ENCODE measurements around the gene PHF21A. TPM values are rescaled to one million over a fixed set of nuclear protein-coding genes. Genes with fewer than 3 reads are reported as not detected.

Gene PHF21A
- total and polyA plus RNA-seq, 2 of the 8 experiments (the other 6 are each of a cell fraction or from before 2014, with no cell fraction given): 17.6 to 40.3 TPM

DNA sequence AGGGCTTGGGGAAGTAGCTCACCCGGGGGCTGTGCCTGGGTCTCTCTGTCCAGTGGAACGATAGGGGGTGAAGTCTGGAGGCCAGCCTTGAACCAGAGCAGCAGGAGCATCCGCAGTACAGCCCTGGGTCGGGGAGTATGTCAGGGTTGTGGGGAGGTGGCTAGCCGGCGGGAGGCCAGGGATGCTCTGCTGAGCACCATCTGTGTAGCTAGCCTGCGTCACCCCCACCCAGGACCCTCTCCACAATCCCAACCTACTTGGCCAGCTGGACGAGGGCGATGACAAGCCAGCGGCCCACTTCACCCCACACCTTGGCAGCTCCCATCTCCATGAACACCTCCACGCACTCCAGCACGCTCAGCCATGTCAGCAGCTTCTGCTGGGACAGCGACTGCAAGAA is 205.8 kb downstream of the PHF21A start:
- H3K56ac ChIP-seq (replicated peaks; ENCODE audit: insufficient read length, low read depth, low read length): no peak overlapping the region
- H3K4me2 ChIP-seq (ENCODE audit: insufficient read depth in 1 of 2, low read depth in 2 of 2, low read length in 2 of 2): no peak overlapping the region
- no peak overlapping the region for H3K18ac ChIP-seq (ENCODE audit: extremely low read depth, low read length)
- no peak overlapping the region for H4K91ac ChIP-seq (replicated peaks; ENCODE audit: insufficient read length, low read length)
- peaks cover 3 to 17% (median 8%) of the 10 kb centered on the region in 4 experiments for H3K4me1 ChIP-seq (replicated peaks in 1 of 4; ENCODE audit: control insufficient read depth in 3 of 4, insufficient read depth in 4 of 4, low read length in 3 of 4)
- H3K4ac ChIP-seq (replicated peaks; ENCODE audit: insufficient read length, low read depth, low read length): no peak overlapping the region
- POLR2A ChIA-PET (ENCODE audit: partially characterized antibody): interaction anchor here (0.7 to 5.4 kb wide), 7 partner anchors 9 to 80 kb away, joined by 3 to 36 read pairs (median 5); partner anchors contain the start of gene FREY1
- peaks cover 4 to 20% of the 10 kb centered on the region in 2 experiments for H4K20me1 ChIP-seq (replicated peaks in 1 of 2; ENCODE audit: control insufficient read depth in 1 of 2, insufficient read depth in 2 of 2, low read length in 2 of 2)
- peaks cover 8% of the 10 kb centered on the region; the same call in 1 of the 2 replicates for H3K79me1 ChIP-seq (ENCODE audit: low read depth, low read length)
- H4K5ac ChIP-seq (ENCODE audit: insufficient read length, low read depth, low read length): no peak overlapping the region
- H2BK120ac ChIP-seq (replicated peaks; ENCODE audit: low read depth, low read length): no peak overlapping the region
- H2BK5ac ChIP-seq (ENCODE audit: low read depth, low read length): no peak overlapping the region
- H3K27ac ChIP-seq (ENCODE audit: low read depth, low read length): no peak overlapping the region
- H2BK12ac ChIP-seq (ENCODE audit: low read depth, low read length): no peak overlapping the region
- 87% methylated on average over 13 of the region's 13 CpGs; no CpG with 5 or more reads in 1 of the 2 experiments for WGBS, 2 experiments (ENCODE audit: extremely low coverage in 1 of 2, insufficient coverage in 1 of 2, insufficient read length in 1 of 2, insufficient replicate concordance in 2 of 2, low coverage in 1 of 2, low lambda C conversion rate in 2 of 2, missing lambda C conversion rate in 1 of 2)
- H3K14ac ChIP-seq (ENCODE audit: insufficient read length): no peak overlapping the region
- H3K9ac ChIP-seq (replicated peaks in 1 of 4; ENCODE audit: extremely low read depth in 1 of 4, low read depth in 3 of 4, low read length in 3 of 4): no peak overlapping the region
- peaks cover 10% of the 10 kb centered on the region for H3K23me2 ChIP-seq (ENCODE audit: low read depth, low read length)
- H2AK5ac ChIP-seq (ENCODE audit: low read depth, low read length): no peak overlapping the region
- H3K9me3 ChIP-seq (ENCODE audit: insufficient read depth in 2 of 2, low read depth in 1 of 2, low read length in 1 of 2): no peaks in the 10 kb centered on the region
- no peak overlapping the region for H2BK20ac ChIP-seq (ENCODE audit: low read length)
- H3K36me3 ChIP-seq (ENCODE audit: control insufficient read depth in 2 of 4, insufficient read depth in 4 of 4, low read length in 3 of 4): peaks cover 3 to 21% (median 15%) of the 10 kb centered on the region in 4 experiments; a peak in 7 of 8 replicates
- no peak overlapping the region for H2BK15ac ChIP-seq (ENCODE audit: low read length)
- no peak overlapping the region for H2AFZ ChIP-seq (ENCODE audit: low read length)
- H4K8ac ChIP-seq (ENCODE audit: extremely low read depth, insufficient read depth, low read length): no peak overlapping the region
- H3K79me2 ChIP-seq (ENCODE audit: control insufficient read depth in 1 of 2, insufficient read depth in 2 of 2, low read length in 2 of 2): peaks cover 0 to 6% of the 10 kb centered on the region in 2 experiments; a peak in 1 of 4 replicates
- no peak overlapping the region for H3K4me3 ChIP-seq (ENCODE audit: extremely low read depth in 1 of 4, insufficient read depth in 2 of 4, low read depth in 3 of 4, low read length in 4 of 4)
- H3K23ac ChIP-seq (ENCODE audit: insufficient read length): no peak overlapping the region
- CTCF ChIA-PET (ENCODE audit: partially characterized antibody): interaction anchor here (2.3 to 4.7 kb wide), 3 partner anchors 42 to 72 kb away, joined by 5 to 33 read pairs (median 14); no protein-coding TSS in a partner anchor
- FAIRE-seq: no peak
- H3K27me3 ChIP-seq (replicated peaks in 1 of 4; ENCODE audit: control insufficient read depth in 3 of 4, extremely low read depth in 1 of 4, insufficient read depth in 3 of 4, low read length in 3 of 4): no peaks in the 10 kb centered on the region
- DNase-seq (ENCODE audit: low read depth in 1 of 2, low spot score in 2 of 2): no peak
- TF ChIP-seq, protein P1, sequence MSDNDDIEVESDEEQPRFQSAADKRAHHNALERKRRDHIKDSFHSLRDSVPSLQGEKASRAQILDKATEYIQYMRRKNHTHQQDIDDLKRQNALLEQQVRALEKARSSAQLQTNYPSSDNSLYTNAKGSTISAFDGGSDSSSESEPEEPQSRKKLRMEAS (IDR thresholded peaks at IDR 0.05): no peak
- TF ChIP-seq, protein P2, sequence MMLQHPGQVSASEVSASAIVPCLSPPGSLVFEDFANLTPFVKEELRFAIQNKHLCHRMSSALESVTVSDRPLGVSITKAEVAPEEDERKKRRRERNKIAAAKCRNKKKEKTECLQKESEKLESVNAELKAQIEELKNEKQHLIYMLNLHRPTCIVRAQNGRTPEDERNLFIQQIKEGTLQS (IDR thresholded peaks at IDR 0.05; ENCODE audit: insufficient read depth, low read depth, low read length): no peak
- TF ChIP-seq SIN3A (conservative IDR thresholded peaks at IDR 0.05 in 1 of 2, IDR thresholded peaks at IDR 0.05 in 1 of 2; ENCODE audit: low read depth in 1 of 2, low read length in 2 of 2) (no peak), SP2 (IDR thresholded peaks at IDR 0.05; ENCODE audit: low read length) (no peak), SRF (IDR thresholded peaks at IDR 0.05; ENCODE audit: low read depth, low read length) (no peak), RBBP5 (IDR thresholded peaks at IDR 0.05; ENCODE audit: borderline replicate concordance, low read depth, low read length) (no peak), GTF2F1 (IDR thresholded peaks at IDR 0.05; ENCODE audit: borderline replicate concordance, low read depth, low read length) (no peak), SP1 (IDR thresholded peaks at IDR 0.05; ENCODE audit: low read depth, low read length) (no peak), SP4 (IDR thresholded peaks at IDR 0.05; ENCODE audit: low read length) (no peak), SIRT6 (IDR thresholded peaks at IDR 0.05; ENCODE audit: low read length) (no peak), POLR2AphosphoS5 (IDR thresholded peaks at IDR 0.05; ENCODE audit: low read depth, low read length) (no peak), TEAD4 (IDR thresholded peaks at IDR 0.05; ENCODE audit: low read depth, low read length) (no peak)
- TF ChIP-seq, protein P3, sequence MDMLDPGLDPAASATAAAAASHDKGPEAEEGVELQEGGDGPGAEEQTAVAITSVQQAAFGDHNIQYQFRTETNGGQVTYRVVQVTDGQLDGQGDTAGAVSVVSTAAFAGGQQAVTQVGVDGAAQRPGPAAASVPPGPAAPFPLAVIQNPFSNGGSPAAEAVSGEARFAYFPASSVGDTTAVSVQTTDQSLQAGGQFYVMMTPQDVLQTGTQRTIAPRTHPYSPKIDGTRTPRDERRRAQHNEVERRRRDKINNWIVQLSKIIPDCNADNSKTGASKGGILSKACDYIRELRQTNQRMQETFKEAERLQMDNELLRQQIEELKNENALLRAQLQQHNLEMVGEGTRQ (IDR thresholded peaks at IDR 0.05; ENCODE audit: low read length): no peak
